Gastrocnemius medialis (tissue), 4 donors: ENCODE measurements around the gene TRAF5. TPM values are rescaled to one million over a fixed set of nuclear protein-coding genes. Genes with fewer than 3 reads are reported as not detected.

Source experiments
- ATAC-seq, 2 donors: fragments of 150-250 bp; one replicate each; pipeline ENCODE4 v1.9.1; 2016
- DNase-seq, 2 donors: peaks; one replicate each; pipeline ENCODE4 v3.0.0-alpha.2; 2019
- H3K27ac ChIP-seq, 4 donors: fragments of 200-600 bp; sonication (generic); 1 replicate in 1 of 4; 2 replicates in 3 of 4; pipeline ENCODE4 v1.5.1; 2016 to 2018; ENCODE audit warnings: mild to moderate bottlenecking in 2 of 4, moderate library complexity in 1 of 4
- H3K27me3 ChIP-seq, 3 donors: fragments of 200-600 bp; sonication (generic) in 2 of 3; 1 replicate in 1 of 3; 2 replicates in 2 of 3; pipeline versions ENCODE4 v1.5.1 to v1.6.0; 2016 to 2019; ENCODE audit warnings: mild to moderate bottlenecking in 1 of 3, moderate library complexity in 1 of 3
- H3K36me3 ChIP-seq, 2 donors: fragments of 200-600 bp; sonication (generic) in 1 of 2; one replicate each; pipeline ENCODE4 v1.5.1; 2017 to 2018
- H3K4me1 ChIP-seq, 2 donors: fragments of 200-600 bp; sonication (generic) in 1 of 2; one replicate each; pipeline ENCODE4 v1.5.1; 2016 to 2017; ENCODE audit warnings: mild to moderate bottlenecking in 2 of 2
- H3K4me3 ChIP-seq, 4 donors: fragments of 200-600 bp; sonication (generic) in 3 of 4; 1 replicate in 1 of 4; 2 replicates in 3 of 4; pipeline ENCODE4 v1.5.1; 2016 to 2019; ENCODE audit warnings: mild to moderate bottlenecking in 2 of 4
- H3K9me3 ChIP-seq, 3 donors: fragments of 200-600 bp; sonication (generic) in 2 of 3; 1 replicate in 1 of 3; 2 replicates in 2 of 3; pipeline ENCODE4 v1.5.1; 2016 to 2019
- CTCF ChIP-seq, 5 experiments: fragments of 450-650 bp in 3 of 5; fragments of 200-600 bp in 2 of 5; sonication (generic) in 2 of 5; IDR thresholded peaks in 4 of 5; conservative IDR thresholded peaks in 1 of 5; 1 replicate in 4 of 5; 2 replicates in 1 of 5; pipeline ENCODE4 v1.5.1; 2016 to 2019; ENCODE audit warnings: antibody characterized with exemption in 5 of 5, mild to moderate bottlenecking in 3 of 5, moderate library complexity in 3 of 5
- POLR2A ChIP-seq, 2 donors: fragments of 450-650 bp; IDR thresholded peaks; one replicate each; pipeline ENCODE4 v1.6.1; 2017; ENCODE audit warnings: antibody characterized with exemption in 2 of 2, mild to moderate bottlenecking in 2 of 2, moderate library complexity in 2 of 2
- in situ Hi-C, 4 donors: fragments of 200-750 bp; cut with MboI; loops; one replicate each; pipeline versions ENCODE4 v1.15.0 to v1.8.0; 2017; ENCODE audit warnings: low sequenced_read_pairs in 4 of 4
- intact Hi-C: fragments of 100-400 bp; cut with DNase I; formaldehyde crosslinking; loops from one replicate; pipeline ENCODE4 v1.15.1; 2023; ENCODE audit warnings: low total_unique reads
- total RNA-seq, 4 donors: library from RNA; depleted of rRNA; stranded (reverse); fragments of >200 nt; gene quantifications; one replicate each; pipeline versions ENCODE4 v1.1.0 to v1.2.3, GENCODE V29; 2016

The TRAF5 gene
- total RNA-seq, 4 donors from 2014 or later, result 0.29 to 0.84 (median 0.60) TPM

GRCh38 chr1:211338224-211338620 lies 11.6 kb downstream of the TRAF5 start:
- intact Hi-C loops (no loop called here), in situ Hi-C loops (no loop called here)
- no peak for DNase-seq
- H3K36me3 ChIP-seq, result no peaks in the 10 kb centered on the region
- no peaks in the 10 kb centered on the region for H3K27me3 ChIP-seq
- TF ChIP-seq CTCF (IDR thresholded peaks at IDR 0.05 in 4 of 5, conservative IDR thresholded peaks at IDR 0.05 in 1 of 5) (no peak), POLR2A (IDR thresholded peaks at IDR 0.05) (no peak)
- H3K9me3 ChIP-seq, result no peaks in the 10 kb centered on the region
- no peak for ATAC-seq
- no peak overlapping the region for H3K27ac ChIP-seq
- H3K4me3 ChIP-seq, result no peak overlapping the region
- no peaks in the 10 kb centered on the region for H3K4me1 ChIP-seq

- Histone ChIP-seq H3K27me3 (no peaks in the 10 kb centered on the region), H3K9me3 (no peaks in the 10 kb centered on the region), H3K27ac (no peak overlapping the region), H3K4me3 (no peak overlapping the region), H3K36me3 (no peaks in the 10 kb centered on the region), H3K4me1 (no peaks in the 10 kb centered on the region)
- DNase-seq, result no peak
- no peak for ATAC-seq
- intact Hi-C loops, result no loop called here
- TF ChIP-seq POLR2A (IDR thresholded peaks at IDR 0.05) (no peak), CTCF (IDR thresholded peaks at IDR 0.05 in 4 of 5, conservative IDR thresholded peaks at IDR 0.05 in 1 of 5) (no peak)
- in situ Hi-C loops, result no loop called here
These were observed 13.0 kb downstream of the TRAF5 start for GRCh38 chr1:211339631-211340041.

- no peak for DNase-seq
- intact Hi-C loops, result no loop called here
- Histone ChIP-seq H3K4me3 (no peak overlapping the region), H3K27ac (no peak overlapping the region), H3K9me3 (no peaks in the 10 kb centered on the region), H3K27me3 (no peaks in the 10 kb centered on the region), H3K4me1 (no peaks in the 10 kb centered on the region), H3K36me3 (no peaks in the 10 kb centered on the region)
- no peak for ATAC-seq
- in situ Hi-C loops, result no loop called here
- TF ChIP-seq CTCF (IDR thresholded peaks at IDR 0.05 in 4 of 5, conservative IDR thresholded peaks at IDR 0.05 in 1 of 5) (no peak), POLR2A (IDR thresholded peaks at IDR 0.05) (no peak)
These were observed 14.2 kb downstream of the TRAF5 start for GRCh38 chr1:211340622-211341507.

DNA sequence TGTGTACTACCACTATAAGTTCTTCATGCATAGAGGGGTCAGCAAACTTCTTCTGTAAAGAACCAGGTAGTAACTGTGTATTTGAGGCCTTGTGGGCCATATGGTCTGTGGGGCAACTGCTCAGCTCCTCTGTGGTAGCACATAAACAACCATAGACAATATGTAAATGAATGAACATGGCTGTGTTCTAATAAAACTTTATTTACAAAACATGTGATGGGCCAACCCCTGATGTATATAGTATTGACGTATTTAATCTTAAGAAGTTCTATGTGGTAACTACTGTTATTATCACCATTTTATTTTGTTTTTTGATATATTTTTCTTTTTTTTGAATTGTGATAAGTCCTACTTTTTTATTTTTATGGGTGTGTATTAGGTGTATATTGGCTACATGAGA lies 15.4 kb downstream of the TRAF5 start:
- DNase-seq (no peak), ATAC-seq (no peak)

More for the DNA sequence above, 15.4 kb downstream of the TRAF5 start:
- H3K36me3 ChIP-seq, result no peaks in the 10 kb centered on the region
- no peaks in the 10 kb centered on the region for H3K4me1 ChIP-seq
- in situ Hi-C loops, result no loop called here
- H3K27me3 ChIP-seq, result no peaks in the 10 kb centered on the region
- no peak overlapping the region for H3K4me3 ChIP-seq
- no peaks in the 10 kb centered on the region for H3K9me3 ChIP-seq
- intact Hi-C loops, result no loop called here
- H3K27ac ChIP-seq, result no peak overlapping the region
- TF ChIP-seq POLR2A (IDR thresholded peaks at IDR 0.05) (no peak), CTCF (IDR thresholded peaks at IDR 0.05 in 4 of 5, conservative IDR thresholded peaks at IDR 0.05 in 1 of 5) (no peak)
